HCT116 (cell line): ENCODE results near the gene ACBD6.

ENCODE experiments used
- JUND ChIP-seq: IDR thresholded peaks from 2 replicates; pipeline ENCODE4 v1.6.1; 2012
- POLR2A ChIP-seq: IDR thresholded peaks from 2 replicates; pipeline ENCODE4 v1.7.0; 2011; ENCODE audit warnings: borderline replicate concordance; ENCODE audit not compliant: insufficient read depth, insufficient read length; ENCODE audit errors: extremely low read depth
- POLR2AphosphoS5 ChIP-seq: IDR thresholded peaks from 2 replicates; pipeline ENCODE4 v1.6.1; 2011; ENCODE audit warnings: mild to moderate bottlenecking, low read depth, low read length, moderate library complexity
- RAD21 ChIP-seq: IDR thresholded peaks from 2 replicates; pipeline ENCODE4 v1.6.1; 2012; ENCODE audit warnings: low read depth, mild to moderate bottlenecking
- SRF ChIP-seq: IDR thresholded peaks from 2 replicates; pipeline ENCODE4 v1.6.1; 2012; ENCODE audit warnings: low read depth
- ZNF274 ChIP-seq: fragments of 200-500 bp; sonication (Bioruptor generic); IDR thresholded peaks from 2 replicates; pipeline ENCODE4 v1.6.1; 2014; ENCODE audit warnings: mild to moderate bottlenecking, low read depth, low read length, inconsistent platforms
- TF ChIP-seq, protein P1 (sequence below), 3 experiments: fragments of 200-600 bp in 1 of 3; sonication (generic) in 1 of 3; IDR thresholded peaks in 2 of 3; conservative IDR thresholded peaks in 1 of 3; 2 replicates each; pipeline ENCODE4 v1.5.1; 2012 to 2017; ENCODE audit warnings: low read depth in 2 of 3, low read length in 2 of 3, antibody characterized with exemption in 1 of 3, borderline replicate concordance in 1 of 3, control low read depth in 1 of 3, mild to moderate bottlenecking in 1 of 3, mixed read lengths in 1 of 3, mixed run types in 1 of 3, moderate library complexity in 1 of 3; ENCODE audit not compliant: insufficient read depth in 1 of 3
- TF ChIP-seq, protein P2 (sequence below): IDR thresholded peaks from 2 replicates; pipeline ENCODE4 v1.6.1; 2012; ENCODE audit warnings: low read depth
- TF ChIP-seq, protein P3 (sequence below): IDR thresholded peaks from 2 replicates; pipeline ENCODE4 v1.6.1; 2012

DNA sequence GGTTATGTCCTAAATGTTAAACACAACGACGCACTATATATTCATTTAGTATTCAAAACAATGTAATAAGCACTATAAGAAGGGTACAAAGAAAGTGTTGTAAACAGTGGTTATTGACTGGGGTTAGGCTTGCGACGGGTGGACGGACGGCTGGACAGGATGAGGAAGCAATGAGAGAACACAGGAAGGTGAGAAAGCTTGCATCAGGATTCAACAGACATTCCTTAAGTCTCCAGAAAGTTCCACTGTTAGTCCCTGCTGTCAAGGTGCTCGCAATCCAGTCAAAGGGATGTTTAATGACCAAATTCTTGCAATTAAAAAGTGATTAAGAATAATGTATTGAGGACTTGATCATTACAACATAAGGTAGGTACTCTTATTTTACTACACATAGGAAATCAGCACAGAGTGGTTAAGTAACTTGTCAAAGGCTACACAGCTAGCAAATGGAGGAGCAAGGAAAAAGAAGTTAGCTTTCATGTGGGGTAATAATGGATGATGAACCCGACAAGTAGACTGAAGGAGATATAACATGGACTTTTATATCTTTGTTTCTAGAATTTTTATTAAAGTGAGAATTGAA, 994 bp upstream of the ACBD6 start:
- TF ChIP-seq, protein P1, sequence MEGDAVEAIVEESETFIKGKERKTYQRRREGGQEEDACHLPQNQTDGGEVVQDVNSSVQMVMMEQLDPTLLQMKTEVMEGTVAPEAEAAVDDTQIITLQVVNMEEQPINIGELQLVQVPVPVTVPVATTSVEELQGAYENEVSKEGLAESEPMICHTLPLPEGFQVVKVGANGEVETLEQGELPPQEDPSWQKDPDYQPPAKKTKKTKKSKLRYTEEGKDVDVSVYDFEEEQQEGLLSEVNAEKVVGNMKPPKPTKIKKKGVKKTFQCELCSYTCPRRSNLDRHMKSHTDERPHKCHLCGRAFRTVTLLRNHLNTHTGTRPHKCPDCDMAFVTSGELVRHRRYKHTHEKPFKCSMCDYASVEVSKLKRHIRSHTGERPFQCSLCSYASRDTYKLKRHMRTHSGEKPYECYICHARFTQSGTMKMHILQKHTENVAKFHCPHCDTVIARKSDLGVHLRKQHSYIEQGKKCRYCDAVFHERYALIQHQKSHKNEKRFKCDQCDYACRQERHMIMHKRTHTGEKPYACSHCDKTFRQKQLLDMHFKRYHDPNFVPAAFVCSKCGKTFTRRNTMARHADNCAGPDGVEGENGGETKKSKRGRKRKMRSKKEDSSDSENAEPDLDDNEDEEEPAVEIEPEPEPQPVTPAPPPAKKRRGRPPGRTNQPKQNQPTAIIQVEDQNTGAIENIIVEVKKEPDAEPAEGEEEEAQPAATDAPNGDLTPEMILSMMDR (IDR thresholded peaks at IDR 0.05 in 2 of 3, conservative IDR thresholded peaks at IDR 0.05 in 1 of 3; ENCODE audit: borderline replicate concordance in 1 of 3, insufficient read depth in 1 of 3, low read depth in 2 of 3, low read length in 2 of 3): no peak
- TF ChIP-seq RAD21 (no peak), JUND (no peak), SRF (no peak), POLR2A (no peak), ZNF274 (no peak), POLR2AphosphoS5 (no peak)
- TF ChIP-seq, protein P2, sequence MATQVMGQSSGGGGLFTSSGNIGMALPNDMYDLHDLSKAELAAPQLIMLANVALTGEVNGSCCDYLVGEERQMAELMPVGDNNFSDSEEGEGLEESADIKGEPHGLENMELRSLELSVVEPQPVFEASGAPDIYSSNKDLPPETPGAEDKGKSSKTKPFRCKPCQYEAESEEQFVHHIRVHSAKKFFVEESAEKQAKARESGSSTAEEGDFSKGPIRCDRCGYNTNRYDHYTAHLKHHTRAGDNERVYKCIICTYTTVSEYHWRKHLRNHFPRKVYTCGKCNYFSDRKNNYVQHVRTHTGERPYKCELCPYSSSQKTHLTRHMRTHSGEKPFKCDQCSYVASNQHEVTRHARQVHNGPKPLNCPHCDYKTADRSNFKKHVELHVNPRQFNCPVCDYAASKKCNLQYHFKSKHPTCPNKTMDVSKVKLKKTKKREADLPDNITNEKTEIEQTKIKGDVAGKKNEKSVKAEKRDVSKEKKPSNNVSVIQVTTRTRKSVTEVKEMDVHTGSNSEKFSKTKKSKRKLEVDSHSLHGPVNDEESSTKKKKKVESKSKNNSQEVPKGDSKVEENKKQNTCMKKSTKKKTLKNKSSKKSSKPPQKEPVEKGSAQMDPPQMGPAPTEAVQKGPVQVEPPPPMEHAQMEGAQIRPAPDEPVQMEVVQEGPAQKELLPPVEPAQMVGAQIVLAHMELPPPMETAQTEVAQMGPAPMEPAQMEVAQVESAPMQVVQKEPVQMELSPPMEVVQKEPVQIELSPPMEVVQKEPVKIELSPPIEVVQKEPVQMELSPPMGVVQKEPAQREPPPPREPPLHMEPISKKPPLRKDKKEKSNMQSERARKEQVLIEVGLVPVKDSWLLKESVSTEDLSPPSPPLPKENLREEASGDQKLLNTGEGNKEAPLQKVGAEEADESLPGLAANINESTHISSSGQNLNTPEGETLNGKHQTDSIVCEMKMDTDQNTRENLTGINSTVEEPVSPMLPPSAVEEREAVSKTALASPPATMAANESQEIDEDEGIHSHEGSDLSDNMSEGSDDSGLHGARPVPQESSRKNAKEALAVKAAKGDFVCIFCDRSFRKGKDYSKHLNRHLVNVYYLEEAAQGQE: no peak
- TF ChIP-seq, protein P3, sequence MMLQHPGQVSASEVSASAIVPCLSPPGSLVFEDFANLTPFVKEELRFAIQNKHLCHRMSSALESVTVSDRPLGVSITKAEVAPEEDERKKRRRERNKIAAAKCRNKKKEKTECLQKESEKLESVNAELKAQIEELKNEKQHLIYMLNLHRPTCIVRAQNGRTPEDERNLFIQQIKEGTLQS: no peak
